SH-SY5Y (cell line): ENCODE results near the gene TPM1.

Source experiments
- GATA2 ChIP-seq: IDR thresholded peaks from 2 replicates; pipeline ENCODE4 v1.6.1; 2011; ENCODE audit warnings: mild to moderate bottlenecking, low read depth, low read length
- GATA3 ChIP-seq: IDR thresholded peaks from 2 replicates; pipeline ENCODE4 v1.6.1; 2011; ENCODE audit warnings: low read depth, mild to moderate bottlenecking, low read length, moderate library complexity

- no peak for TF ChIP-seq GATA2
- no peak for TF ChIP-seq GATA3
Observed at GRCh38 chr15:63037976-63038720, 4.4 kb upstream of the TPM1 start.
